ENCODE results near the gene RAB30. TPM values are rescaled to one million over a fixed set of nuclear protein-coding genes. Genes with fewer than 3 reads are reported as not detected.

RAB30 gene
- total and polyA plus RNA-seq, 2 experiments from 2014 or later: 2.5 to 10.2 TPM

DNA sequence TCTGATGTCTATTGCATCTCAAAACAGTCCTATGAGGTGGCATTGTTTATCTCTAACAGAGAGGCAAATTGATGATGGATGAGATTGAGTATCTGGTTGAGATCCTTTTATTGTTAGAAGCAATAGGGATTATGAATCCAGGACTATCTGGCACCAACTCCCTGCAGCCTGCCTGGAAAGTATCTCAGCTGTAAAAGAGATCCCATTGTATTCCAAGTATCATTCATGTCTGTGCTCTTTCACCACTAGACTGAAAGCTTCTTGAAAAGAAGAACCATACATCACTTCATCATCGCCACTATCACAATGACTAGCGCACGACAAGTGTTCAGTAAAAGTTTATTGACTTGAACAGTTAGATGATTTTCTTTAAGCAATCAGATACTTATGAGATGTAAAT is 43.3 kb upstream of the RAB30 start:
- 74% methylated on average over 3 of the region's 3 CpGs for WGBS (ENCODE audit: low lambda C conversion rate, missing lambda C conversion rate)
- H3K27ac ChIP-seq: no peak overlapping the region
- no peaks in the 10 kb centered on the region for H3K9me3 ChIP-seq (ENCODE audit: low read depth)
- H3K36me3 ChIP-seq (replicated peaks; ENCODE audit: insufficient read depth, low read depth): no peaks in the 10 kb centered on the region
- H3K4me2 ChIP-seq: no peak overlapping the region
- no peaks in the 10 kb centered on the region for H3K27me3 ChIP-seq
- H4K20me1 ChIP-seq (ENCODE audit: insufficient read depth, poor library complexity, severe bottlenecking): no peaks in the 10 kb centered on the region
- no peaks in the 10 kb centered on the region for H3K79me2 ChIP-seq
- H3K4me3 ChIP-seq: no peak overlapping the region
- TF ChIP-seq EZH2 (IDR thresholded peaks at IDR 0.05; ENCODE audit: borderline replicate concordance): no peak
- TF ChIP-seq, protein P1, sequence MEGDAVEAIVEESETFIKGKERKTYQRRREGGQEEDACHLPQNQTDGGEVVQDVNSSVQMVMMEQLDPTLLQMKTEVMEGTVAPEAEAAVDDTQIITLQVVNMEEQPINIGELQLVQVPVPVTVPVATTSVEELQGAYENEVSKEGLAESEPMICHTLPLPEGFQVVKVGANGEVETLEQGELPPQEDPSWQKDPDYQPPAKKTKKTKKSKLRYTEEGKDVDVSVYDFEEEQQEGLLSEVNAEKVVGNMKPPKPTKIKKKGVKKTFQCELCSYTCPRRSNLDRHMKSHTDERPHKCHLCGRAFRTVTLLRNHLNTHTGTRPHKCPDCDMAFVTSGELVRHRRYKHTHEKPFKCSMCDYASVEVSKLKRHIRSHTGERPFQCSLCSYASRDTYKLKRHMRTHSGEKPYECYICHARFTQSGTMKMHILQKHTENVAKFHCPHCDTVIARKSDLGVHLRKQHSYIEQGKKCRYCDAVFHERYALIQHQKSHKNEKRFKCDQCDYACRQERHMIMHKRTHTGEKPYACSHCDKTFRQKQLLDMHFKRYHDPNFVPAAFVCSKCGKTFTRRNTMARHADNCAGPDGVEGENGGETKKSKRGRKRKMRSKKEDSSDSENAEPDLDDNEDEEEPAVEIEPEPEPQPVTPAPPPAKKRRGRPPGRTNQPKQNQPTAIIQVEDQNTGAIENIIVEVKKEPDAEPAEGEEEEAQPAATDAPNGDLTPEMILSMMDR (IDR thresholded peaks at IDR 0.05; ENCODE audit: poor library complexity): no peak
- TF ChIP-seq EZH2phosphoT487 (IDR thresholded peaks at IDR 0.05; ENCODE audit: low read depth, severe bottlenecking, unreplicated experiment): no peak
- no peaks in the 10 kb centered on the region for H3K9me2 ChIP-seq (replicated peaks; ENCODE audit: insufficient read depth)
- no peak overlapping the region for H2AFZ ChIP-seq
- no peak for DNase-seq (ENCODE audit: low spot score)
- peaks cover 14% of the 10 kb centered on the region for H3K4me1 ChIP-seq (ENCODE audit: insufficient read depth)

DNA sequence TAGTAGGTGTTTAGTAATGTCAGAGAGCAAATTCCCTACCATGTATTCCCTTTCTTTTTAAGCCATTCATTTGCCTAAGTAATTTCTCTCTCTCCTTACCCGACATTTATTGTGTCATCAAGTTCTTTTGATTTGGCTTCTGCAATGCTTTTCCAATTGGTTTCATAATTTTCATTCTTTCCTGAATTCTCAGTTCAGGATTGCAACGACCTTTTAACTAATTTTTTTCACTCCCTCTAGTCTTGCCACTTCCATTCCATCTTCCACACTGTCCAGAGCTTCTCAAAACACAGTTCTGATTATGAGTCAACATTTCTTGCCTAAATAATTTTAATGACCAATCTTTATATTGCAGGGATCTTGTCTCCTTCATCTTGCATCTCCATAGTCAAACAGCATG is 41.2 kb upstream of the RAB30 start:
- Histone ChIP-seq H3K27ac (no peak overlapping the region), H3K27me3 (no peaks in the 10 kb centered on the region), H3K9me3 (ENCODE audit: low read depth) (no peaks in the 10 kb centered on the region), H3K4me3 (no peak overlapping the region), H4K20me1 (ENCODE audit: insufficient read depth, poor library complexity, severe bottlenecking) (no peaks in the 10 kb centered on the region), H3K79me2 (no peaks in the 10 kb centered on the region), H3K4me1 (ENCODE audit: insufficient read depth) (peaks cover 7% of the 10 kb centered on the region), H2AFZ (no peak overlapping the region), H3K4me2 (no peak overlapping the region), H3K36me3 (replicated peaks; ENCODE audit: insufficient read depth, low read depth) (no peaks in the 10 kb centered on the region), H3K9me2 (replicated peaks; ENCODE audit: insufficient read depth) (no peaks in the 10 kb centered on the region)
- no peak for DNase-seq (ENCODE audit: low spot score)
- TF ChIP-seq, protein P1 (IDR thresholded peaks at IDR 0.05; ENCODE audit: poor library complexity): no peak
- TF ChIP-seq EZH2 (IDR thresholded peaks at IDR 0.05; ENCODE audit: borderline replicate concordance) (no peak), EZH2phosphoT487 (IDR thresholded peaks at IDR 0.05; ENCODE audit: low read depth, severe bottlenecking, unreplicated experiment) (no peak)
- 82% methylated on average over 2 of the region's 2 CpGs for WGBS (ENCODE audit: low lambda C conversion rate, missing lambda C conversion rate)

DNA sequence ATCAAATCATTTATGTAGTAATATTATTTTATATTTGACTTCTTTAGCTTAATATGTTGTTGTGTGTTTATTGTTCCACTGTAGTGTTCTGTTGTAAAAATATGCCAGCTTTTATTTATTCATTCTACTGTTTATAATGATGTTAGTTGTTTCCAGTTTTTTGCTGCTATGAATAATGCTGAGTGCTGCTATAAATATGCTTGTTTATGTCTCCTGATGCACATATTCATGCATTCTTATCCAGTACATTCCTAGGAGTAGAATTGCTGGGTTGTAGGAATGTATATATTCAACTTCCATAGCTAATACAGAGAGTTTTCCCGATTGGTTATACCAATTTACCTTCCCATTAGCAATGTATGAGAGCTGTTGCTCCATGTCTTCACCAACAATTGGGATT is 33.5 kb upstream of the RAB30 start:
- Histone ChIP-seq H3K79me2 (no peaks in the 10 kb centered on the region), H3K4me1 (ENCODE audit: insufficient read depth) (no peaks in the 10 kb centered on the region), H3K4me2 (no peak overlapping the region), H3K27me3 (no peaks in the 10 kb centered on the region), H3K4me3 (no peak overlapping the region), H3K36me3 (replicated peaks; ENCODE audit: insufficient read depth, low read depth) (no peaks in the 10 kb centered on the region), H2AFZ (no peak overlapping the region), H3K9me2 (replicated peaks; ENCODE audit: insufficient read depth) (no peaks in the 10 kb centered on the region), H3K27ac (no peak overlapping the region), H4K20me1 (ENCODE audit: insufficient read depth, poor library complexity, severe bottlenecking) (no peaks in the 10 kb centered on the region), H3K9me3 (ENCODE audit: low read depth) (no peaks in the 10 kb centered on the region)
- 92% methylated on average over 1 of the region's 1 CpG for WGBS (ENCODE audit: low lambda C conversion rate, missing lambda C conversion rate)
- TF ChIP-seq, protein P1 (IDR thresholded peaks at IDR 0.05; ENCODE audit: poor library complexity): no peak
- TF ChIP-seq EZH2 (IDR thresholded peaks at IDR 0.05; ENCODE audit: borderline replicate concordance): no peak
- TF ChIP-seq EZH2phosphoT487 (IDR thresholded peaks at IDR 0.05; ENCODE audit: low read depth, severe bottlenecking, unreplicated experiment): no peak
- no peak for DNase-seq (ENCODE audit: low spot score)

DNA sequence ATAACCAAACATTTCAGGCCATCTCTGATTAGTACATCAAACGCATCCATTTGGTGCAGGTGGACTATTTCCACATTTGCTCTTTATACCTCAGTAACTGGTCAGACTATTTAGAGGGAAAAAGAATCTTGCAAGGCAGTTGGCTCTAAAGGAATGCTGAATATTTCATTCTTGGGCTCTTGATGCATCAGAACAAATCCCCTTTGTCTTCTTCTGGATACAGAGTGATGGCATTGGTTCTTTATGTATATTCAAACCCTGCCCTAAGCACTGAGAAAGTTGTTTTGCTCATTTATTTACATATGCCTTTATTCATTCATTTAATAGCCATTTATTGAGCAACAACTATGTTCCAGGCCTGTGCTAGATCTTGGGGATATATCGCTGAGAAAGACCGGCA is 31.1 kb upstream of the RAB30 start:
- H3K4me3 ChIP-seq: no peak overlapping the region
- WGBS (ENCODE audit: low lambda C conversion rate, missing lambda C conversion rate): 90% methylated on average over 3 of the region's 3 CpGs
- H3K9me2 ChIP-seq (replicated peaks; ENCODE audit: insufficient read depth): no peaks in the 10 kb centered on the region
- H4K20me1 ChIP-seq (ENCODE audit: insufficient read depth, poor library complexity, severe bottlenecking): no peaks in the 10 kb centered on the region
- DNase-seq (ENCODE audit: low spot score): no peak
- H3K79me2 ChIP-seq: no peaks in the 10 kb centered on the region
- H3K36me3 ChIP-seq (replicated peaks; ENCODE audit: insufficient read depth, low read depth): no peaks in the 10 kb centered on the region
- H3K4me1 ChIP-seq (ENCODE audit: insufficient read depth): no peaks in the 10 kb centered on the region
- no peaks in the 10 kb centered on the region for H3K9me3 ChIP-seq (ENCODE audit: low read depth)
- H2AFZ ChIP-seq: no peak overlapping the region
- H3K27ac ChIP-seq: no peak overlapping the region
- no peak for TF ChIP-seq EZH2 (IDR thresholded peaks at IDR 0.05; ENCODE audit: borderline replicate concordance)
- no peak for TF ChIP-seq EZH2phosphoT487 (IDR thresholded peaks at IDR 0.05; ENCODE audit: low read depth, severe bottlenecking, unreplicated experiment)
- TF ChIP-seq, protein P1 (IDR thresholded peaks at IDR 0.05; ENCODE audit: poor library complexity): no peak
- no peaks in the 10 kb centered on the region for H3K27me3 ChIP-seq
- H3K4me2 ChIP-seq: no peak overlapping the region

All from hepatocyte (in vitro differentiated cells).